ENCODE data around the gene ASB9.
"Not testable (repeated sequence)": the region's sequence is repeated elsewhere in the genome, so short reads cannot be mapped to it uniquely, and the experiment has no call there.

The ASB9 gene, protein sequence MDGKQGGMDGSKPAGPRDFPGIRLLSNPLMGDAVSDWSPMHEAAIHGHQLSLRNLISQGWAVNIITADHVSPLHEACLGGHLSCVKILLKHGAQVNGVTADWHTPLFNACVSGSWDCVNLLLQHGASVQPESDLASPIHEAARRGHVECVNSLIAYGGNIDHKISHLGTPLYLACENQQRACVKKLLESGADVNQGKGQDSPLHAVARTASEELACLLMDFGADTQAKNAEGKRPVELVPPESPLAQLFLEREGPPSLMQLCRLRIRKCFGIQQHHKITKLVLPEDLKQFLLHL

DNA sequence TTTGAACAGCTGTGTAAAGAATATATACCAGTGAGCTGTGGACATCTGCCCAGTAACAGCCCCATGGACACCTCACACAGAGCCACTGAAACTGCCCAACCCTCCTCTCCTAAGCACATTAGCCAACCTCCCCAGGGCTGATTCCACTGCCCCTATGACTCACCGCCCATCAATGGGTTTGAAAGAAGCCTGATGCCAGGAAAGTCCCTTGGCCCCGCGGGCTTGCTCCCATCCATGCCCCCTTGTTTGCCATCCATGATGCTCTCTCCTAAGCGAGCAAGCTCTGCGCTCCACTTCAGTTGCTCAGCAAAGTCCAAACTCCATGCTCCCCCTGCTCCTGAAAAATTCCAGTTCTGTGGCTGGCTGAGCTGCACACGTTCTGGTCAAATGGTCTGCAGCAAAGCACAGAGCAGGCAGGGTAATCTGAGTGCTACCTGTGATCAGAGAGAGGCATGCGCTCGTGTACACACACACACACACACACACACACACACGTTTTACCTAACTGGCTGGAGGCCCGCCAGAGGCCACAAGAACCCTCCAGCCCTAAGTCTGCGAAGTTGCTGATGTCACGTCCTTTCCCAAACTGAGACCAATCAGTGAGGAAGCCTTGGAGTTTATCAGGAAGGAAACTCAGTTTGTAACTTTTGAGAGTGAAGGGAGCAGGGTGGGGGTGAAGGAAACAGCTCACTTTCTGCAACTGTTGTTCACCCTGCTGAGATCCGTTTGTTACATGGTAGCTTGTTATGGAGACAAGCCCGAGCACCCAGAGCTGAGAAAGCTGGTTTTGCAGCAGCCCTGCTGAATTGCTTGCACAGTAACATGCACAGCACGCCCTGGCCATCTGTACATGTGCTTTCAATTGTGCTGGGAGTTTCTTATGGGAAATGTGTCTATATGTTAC is at the start of gene ASB9:
ASB9 (minus strand) TSS at position 466 of the 904 bp plus-strand sequence; CDS start at position 257, 209 bp downstream.
- DNase-seq (ENCODE audit: low read depth): no peak

DNA sequence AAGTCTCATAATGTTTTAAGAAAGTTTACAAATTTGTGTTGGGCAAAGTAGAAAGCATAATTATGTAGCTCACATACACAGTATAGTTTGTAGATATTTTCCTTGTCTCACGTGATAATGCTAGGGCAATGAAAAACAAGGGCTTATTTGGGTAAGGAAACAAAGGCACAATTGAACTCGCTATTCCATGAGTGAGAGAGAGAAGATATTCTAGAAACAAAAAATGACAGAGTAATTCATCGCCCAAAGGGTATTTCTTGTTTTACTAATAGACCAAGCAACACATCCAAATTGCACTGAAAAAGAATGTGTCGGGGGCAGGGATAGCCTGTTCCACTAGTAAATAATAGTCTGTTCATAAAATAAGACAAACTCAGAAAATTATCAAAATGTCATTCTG is 49.2 kb upstream of the ASB9 start:
- DNase-seq (ENCODE audit: low read depth): no peak

DNA sequence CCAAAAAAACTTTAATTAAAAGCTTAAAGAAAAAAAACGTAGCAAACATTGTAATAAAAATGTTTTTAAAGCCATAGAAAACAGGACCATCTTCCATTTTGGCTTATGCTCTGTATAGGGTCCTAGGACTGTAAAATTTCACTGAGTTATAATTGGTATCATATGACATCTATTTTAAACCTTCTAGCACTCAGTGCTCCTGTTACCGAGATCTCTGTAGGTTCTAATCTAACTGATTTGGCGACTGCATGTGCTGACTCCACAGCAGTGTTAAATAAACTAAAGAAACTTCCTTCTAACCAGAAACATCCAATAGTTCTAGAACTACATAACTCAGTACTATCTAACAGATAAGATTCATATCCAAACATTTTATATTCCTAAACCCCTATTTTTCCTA is 45.6 kb upstream of the ASB9 start, which contains the start of gene ASB11:
ASB11 (minus strand) TSS at position 132 of the 400 bp plus-strand sequence; CDS start at position 97, 35 bp downstream.
- no peak for DNase-seq (ENCODE audit: low read depth)

DNA sequence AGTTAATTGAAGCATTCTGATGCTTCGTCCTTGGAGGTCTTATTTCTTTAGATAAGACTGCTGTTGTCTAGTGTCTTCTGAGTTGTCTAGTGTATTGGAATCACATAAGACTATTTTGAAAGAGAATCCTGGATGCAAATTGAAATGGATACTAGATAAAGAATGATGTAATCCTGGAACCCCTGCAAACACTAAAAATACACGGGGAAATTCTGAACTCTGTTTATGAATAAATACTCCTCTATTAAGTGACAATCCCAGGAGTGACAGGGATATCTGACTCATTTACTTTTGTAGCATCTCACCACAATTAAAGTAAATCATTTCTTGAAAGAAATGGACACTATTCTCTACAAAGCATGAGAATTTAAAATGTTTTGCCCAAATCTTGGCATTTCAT is 44.6 kb upstream of the ASB9 start:
- no peak for DNase-seq (ENCODE audit: low read depth)

DNA sequence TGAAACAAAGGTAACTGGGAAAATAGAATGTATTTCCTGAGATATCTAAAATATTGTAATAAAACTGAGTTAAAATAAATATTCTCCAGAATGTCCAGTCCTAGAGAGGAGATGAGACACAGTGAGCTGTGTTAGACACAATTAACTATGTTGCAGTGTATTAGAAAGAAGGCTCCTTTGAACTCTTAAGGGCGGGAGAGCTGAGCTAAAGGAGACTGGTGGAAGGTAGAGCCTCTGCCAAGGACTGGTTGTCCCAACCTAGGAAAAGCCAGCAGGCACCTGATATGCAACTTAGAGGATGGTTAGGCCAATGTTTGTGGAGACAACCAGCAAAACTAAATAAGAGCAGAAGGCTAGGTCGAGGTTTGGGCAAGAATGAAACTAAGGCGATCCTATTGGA is 41.2 kb upstream of the ASB9 start:
- DNase-seq (ENCODE audit: low read depth): no peak

DNA sequence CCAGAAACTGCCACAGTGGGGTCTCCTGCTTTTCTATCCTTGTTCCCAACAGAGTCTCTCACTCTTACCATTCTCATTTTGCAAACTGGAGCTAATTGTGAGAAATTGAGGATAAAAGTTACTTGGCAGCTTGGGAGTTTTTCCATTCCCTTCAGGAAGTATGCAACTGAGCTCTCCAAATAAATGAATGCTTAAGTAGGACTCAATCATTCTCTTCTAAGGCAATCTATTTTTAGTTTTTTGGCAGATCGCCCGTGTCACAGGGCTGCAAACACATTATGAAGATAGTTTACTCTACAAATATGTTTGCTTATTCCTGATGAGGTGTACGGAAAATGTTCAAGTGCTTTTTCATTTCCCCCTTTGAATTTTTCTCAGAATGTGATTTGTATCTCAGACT is 40.2 kb upstream of the ASB9 start:
- DNase-seq (ENCODE audit: low read depth): no peak

DNA sequence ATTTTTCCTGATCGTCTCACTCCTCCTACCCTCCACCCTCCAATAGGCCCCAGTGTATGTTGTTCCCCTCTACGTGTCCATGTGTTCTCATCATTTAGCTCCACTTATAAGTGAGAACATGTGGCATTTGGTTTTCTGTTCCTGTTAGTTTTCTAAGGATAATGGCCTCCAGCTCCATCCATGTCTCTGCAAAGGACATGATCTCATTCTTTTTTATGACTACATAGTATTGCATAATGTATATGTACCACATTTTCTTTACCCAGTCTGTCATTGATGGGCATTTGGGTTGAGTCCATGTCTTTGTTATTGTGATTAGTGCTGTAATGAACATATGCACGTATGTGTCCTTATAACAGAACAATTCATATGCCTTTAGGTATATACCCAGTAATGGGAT is 36.0 kb upstream of the ASB9 start:
- DNase-seq (ENCODE audit: low read depth): not testable (repeated sequence)

DNA sequence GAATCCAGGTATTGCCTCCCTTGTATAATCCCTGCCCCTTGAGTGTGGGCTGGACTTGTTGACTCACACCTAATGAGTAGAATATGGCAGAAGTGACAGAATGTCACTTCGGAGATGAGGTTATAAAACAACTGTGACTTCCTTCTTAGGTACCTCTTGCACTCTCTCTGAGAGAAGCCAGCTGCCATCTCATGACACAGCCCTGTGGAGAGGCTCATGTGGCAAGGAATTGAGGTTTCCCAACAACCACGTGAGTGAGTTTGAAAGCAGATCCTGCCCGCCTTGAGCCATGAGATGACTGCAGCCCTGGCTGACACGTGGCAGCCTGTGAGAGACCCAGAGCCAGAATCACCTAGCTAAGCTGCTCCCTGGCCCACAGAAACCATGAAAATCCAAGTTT is 32.0 kb upstream of the ASB9 start:
- DNase-seq (ENCODE audit: low read depth): no peak

DNA sequence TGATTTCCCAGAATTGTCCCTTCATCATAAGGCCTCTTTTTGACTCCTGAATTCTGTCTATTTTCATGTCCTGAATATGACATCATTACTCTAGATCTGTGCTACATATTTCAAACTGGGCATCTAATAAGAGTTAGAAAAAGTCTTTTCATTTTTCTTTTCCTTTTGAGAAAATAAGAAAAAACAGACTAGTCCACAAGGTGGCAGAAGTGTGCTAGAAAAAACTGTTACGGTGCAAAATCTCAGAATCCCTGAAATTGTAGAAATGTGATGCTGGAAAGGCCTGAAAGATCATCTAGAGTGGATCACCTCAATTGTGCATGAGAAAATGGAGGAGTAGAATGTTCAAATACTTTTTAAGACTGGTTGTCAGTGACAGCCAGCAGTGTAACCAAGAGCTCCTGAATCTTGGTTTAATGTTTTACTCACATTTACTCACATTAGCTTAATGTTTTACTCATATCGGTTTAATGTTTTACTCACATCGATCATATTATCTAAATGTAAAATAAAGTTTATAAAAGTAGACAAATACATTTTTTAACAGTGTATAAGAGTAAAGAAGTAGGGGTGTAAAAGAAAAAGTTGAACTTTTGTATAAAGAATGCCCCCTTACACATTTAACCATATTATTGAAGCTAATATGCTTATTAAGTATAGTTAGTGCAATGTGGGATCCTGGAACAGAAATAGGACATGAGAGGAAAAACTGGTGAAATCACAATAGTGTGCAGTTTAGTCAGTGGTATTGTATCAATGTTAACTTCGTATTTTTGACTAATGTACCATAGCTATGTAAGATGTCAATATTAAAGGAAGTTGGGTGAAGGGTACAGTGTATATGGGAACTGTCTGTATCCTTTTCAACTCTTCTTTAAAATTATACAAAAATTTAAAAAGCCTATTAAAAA is 30.3 kb upstream of the ASB9 start:
- no peak for DNase-seq (ENCODE audit: low read depth)

DNA sequence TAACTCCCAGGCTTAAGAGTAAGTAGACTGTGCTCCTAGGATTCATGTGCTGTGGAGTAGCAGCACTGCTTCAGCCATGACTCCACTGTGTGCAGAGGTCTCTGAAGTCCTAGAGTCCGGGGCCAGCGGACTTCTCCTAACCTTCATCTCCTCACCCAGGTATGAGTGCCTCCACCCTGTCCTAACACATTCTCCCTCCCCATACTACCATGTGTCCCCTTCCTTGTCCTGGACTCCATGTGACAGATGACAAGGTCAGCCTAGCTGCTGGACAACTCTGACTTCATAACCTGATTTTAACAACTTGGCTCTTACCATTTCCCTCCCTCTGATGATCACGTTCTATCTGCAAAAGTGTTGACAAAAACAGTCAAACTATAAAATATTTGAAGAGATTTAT is 28.9 kb upstream of the ASB9 start:
- DNase-seq (ENCODE audit: low read depth): no peak

DNA sequence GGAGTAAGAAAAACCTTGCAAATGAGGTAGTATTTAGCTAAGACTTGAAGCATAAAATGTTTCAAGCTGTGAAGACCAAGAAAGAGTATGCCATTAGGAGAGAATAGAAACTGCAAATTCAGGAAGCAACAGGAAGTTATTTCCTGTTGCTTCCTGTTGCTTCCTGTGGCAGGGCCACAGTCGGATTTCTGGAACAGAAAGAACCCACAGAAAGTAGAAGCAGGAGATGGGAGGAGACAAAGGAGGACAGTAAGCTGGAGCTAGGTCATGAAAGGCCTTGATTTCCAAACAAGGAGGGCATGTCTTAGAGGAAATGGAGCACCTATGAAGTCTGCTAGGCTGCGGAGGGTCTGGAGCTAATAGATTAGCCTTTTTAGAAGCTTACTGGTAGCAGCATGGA is 28.3 kb upstream of the ASB9 start:
- no peak for DNase-seq (ENCODE audit: low read depth)

DNA sequence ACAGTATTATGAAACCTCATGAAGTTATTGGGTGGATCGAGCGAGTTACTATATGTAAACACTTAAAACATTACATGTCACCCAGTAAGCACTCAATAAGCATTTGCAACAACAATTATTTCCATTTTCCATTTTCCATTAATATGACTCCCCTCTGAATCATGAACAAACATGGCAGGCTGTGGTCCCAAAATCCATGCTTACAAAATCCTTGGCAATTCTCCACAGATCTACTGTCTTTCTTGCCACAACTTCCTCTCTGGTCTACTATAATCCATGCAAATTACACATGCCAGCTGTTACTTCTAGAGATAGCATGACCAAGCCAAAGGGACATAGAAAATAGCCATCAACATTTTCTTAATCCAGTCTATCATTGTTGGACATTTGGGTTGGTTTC is 23.6 kb upstream of the ASB9 start:
- no peak for DNase-seq (ENCODE audit: low read depth)

DNA sequence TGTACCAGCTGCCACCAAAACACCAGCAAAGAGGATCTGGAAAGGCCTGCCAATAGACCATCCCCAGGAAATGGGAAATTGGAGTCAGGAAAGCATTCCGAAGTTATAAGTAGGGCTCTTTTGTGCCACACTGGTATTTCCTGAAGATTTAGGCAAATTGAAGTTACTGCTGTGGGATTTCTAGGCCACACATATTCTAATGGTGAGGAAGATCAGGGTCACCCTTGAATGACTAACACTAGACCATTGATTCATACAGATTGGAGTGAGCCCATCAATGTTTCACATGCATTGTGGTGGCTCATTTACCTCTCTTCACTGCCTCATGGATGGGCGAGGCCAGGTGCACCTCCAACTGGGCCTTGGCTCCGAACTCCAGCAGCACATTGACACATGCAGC is 23.0 kb upstream of the ASB9 start:
- DNase-seq (ENCODE audit: low read depth): no peak

DNA sequence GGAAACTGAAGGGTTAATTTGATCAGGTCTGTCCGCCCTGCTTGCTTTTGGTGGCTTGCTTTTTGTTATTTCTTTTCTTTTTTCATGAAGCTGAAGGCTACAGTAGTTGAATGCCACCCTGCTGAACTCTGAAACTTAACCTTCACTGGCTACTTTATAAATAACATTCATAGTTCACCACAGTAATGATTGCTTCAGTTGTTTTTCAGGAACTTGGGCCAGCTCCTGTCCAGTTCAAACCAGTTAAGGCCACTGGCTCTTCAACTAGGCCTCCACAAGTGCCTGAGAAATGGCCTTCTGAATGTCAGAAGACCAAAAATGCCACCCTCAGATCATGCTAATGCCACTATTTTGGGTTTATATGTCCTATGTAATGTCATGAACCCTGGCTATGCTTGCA is 7.7 kb upstream of the ASB9 start:
- DNase-seq (ENCODE audit: low read depth): no peak

DNA sequence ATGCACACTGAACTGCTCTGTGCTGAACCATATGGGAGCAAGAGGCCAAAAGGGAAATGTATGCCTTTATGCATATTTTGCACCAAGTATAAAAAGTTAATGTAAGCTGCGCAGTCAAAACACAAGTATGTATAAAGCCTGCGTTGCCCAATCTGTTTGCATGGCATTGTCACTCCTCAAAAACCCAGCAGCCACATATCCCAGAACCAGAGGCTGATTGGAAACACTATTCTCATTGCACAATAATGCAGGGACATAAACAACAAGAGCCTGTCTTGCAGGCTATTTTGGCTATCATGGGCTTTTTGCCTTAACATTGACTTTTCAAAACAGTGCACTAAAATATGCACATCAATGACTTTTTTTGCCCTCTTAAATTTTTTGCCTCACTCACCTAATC is 5.1 kb upstream of the ASB9 start:
- no peak for DNase-seq (ENCODE audit: low read depth)

DNA sequence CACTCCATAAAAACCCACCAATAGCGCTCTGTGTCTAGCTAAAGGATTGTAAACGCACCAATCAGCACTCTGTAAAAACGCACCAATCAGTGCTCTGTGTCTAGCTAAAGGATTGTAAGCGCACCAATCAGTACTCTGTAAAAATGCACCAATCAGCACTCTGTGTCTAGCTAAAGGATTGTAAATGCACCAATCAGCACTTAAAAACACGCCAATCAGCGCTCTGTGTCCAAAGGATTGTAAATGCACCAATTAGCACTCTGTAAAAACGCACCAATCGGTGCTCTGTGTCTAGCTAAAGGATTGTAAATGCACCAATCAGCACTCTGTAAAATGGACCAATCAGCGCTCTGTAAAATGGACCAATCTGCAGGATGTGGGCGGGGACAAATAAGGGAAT is 3.4 kb upstream of the ASB9 start:
- DNase-seq (ENCODE audit: low read depth): not testable (repeated sequence)

DNA sequence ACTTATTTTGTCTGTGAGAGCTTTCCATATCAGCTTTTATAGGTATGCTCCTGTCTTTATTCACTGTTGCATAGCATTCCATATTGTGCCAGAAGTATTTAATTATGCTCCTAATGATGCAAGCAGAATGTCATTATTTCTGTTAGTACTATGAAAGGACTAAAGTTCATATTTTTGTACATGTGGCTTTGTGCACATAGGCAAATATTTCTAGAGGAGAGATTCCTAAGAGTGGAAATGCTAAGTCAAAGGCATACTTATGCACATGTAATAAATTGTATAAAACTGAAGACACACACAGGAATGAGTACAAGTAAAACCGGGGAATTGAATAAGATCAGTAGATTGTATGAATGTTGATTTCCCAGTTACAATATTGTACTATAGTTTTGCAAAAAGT is 1.9 kb upstream of the ASB9 start:
- DNase-seq (ENCODE audit: low read depth): no peak

DNA sequence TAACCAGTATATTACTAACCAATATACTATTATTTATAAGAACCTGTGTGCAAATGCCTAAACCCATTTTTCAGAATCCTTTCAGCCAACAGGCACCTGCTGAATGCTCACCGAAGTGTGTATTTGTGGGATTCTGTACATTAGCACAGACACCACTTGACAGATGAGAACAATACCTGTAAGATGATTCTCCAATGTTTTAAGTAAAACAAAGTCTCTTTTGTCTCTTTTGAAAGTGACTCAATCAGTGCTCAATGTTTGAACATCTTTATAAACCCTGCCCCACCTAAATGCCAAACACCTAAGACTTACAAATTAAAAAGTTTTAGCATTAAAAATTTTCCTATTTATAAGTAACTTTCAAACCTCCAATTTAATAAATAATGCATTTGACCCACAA is 763 bp downstream of the ASB9 start:
- DNase-seq (ENCODE audit: low read depth): no peak

DNA sequence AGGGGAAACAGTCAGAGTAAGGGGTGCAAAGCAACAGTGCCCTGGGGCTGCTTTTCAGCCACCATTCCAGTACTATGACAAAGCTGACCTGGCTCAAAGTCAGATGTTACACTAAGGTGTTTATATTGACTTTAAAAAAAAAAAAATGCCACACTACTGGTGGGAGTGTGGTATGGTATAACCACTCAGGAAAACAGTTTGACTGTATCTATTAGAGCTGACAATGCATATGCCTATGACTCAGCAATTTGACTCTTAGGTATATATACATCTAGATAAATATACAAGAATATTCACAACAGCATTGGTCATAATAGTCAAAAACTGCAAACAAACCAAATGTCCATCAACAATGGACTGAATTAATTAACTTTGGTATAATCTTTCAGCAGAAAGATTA is 15.0 kb downstream of the ASB9 start:
- DNase-seq (ENCODE audit: low read depth): no peak

DNA sequence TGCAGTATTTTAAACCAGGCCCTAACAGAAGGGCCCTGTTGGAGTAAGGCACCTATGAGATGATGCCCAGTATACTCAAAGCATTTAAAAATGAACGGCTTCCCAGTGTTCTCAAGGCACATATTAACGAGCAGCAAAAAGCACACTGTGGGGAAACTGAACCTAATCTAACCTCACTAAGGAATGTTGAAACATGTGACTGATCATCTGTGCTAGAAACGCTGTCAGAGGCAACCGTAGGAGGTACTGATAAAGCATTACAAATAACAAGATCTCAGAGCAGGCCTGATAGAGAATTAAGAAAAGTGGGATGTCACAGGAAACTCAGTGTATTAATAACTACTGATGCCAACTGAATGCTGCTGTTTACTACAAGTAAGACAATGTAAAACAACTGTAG is 24.0 kb downstream of the ASB9 start:
- no peak for DNase-seq (ENCODE audit: low read depth)

DNA sequence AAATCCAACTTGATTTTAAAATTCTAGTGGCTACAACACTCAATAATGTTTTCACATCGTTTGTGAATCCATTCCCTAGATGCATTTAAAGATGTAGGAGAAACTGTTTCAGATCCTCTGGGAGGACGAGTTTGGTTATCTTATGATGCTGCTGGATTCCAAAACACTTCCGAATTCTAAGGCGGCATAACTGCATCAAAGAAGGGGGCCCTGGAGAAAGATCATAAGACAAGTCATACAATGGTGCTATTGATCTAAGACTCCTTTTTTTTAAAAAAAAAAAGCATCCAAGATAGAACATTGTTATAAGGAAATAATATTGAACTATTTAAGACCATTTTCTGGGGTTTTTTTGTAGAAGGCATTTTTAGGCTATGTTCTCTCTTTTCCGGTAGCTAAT is 25.5 kb downstream of the ASB9 start:
- DNase-seq (ENCODE audit: low read depth): no peak

DNA sequence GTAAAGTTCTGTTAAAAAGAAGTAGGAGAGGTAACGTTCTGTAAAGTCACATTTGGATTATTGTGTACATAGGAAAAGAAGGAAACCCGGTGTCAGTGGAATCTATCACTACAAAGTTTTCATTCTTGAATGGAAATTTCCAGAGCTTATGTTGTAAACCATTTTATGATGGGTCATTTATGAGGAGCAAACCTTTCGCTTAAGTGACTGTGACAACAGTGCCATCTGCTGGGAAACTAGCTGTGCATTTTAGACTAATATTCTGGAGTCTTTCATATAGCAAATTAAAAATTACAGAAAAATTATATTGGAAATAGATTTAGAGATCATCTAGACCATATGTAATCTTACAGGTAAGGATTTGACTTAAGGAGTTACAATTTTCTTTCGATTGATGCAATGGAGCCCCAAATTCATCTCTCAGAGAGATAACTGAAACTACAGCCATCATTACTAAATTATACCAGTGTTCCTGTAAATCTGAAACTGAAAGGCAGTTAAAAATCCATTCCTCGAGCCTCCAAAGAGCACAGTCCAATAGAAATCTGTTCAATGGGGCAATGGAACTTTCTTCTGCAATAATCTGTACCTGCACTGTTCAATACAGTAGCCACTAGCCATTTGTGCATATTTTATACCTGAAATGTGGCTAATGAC is 26.9 kb downstream of the ASB9 start:
- DNase-seq (ENCODE audit: low read depth): peak; percentile 13
